RWPE1 (cell line): Measurements from ENCODE around the gene AGXT2.

ENCODE experiments used
- CTCF ChIA-PET: fragments of 350-600 bp; sonication (Branson Sonifier 250); formaldehyde crosslinking; extraction: SDS; loops from one replicate; lab custom pipeline; 2021; lab: Yijun Ruan, JAX
- POLR2A ChIA-PET: fragments of 400-600 bp; formaldehyde crosslinking; extraction: SDS; loops from one replicate; lab custom pipeline; 2020; ENCODE audit warnings: antibody characterized with exemption; ENCODE audit not compliant: low non-redundant PET; lab: Yijun Ruan, JAX
- DNase-seq: peaks from one replicate; pipeline ENCODE4 v3.0.0; 2012; ENCODE audit warnings: low spot score
- H3K27ac ChIP-seq: fragments of 450-650 bp; 2 replicates; pipeline ENCODE4 v1.5.1; 2017
- TF ChIP-seq, protein P1 (sequence below): fragments of 450-650 bp; conservative IDR thresholded peaks from 2 replicates; pipeline ENCODE4 v1.5.1; 2017; ENCODE audit warnings: low read depth, mild to moderate bottlenecking

AGXT2 gene

DNA sequence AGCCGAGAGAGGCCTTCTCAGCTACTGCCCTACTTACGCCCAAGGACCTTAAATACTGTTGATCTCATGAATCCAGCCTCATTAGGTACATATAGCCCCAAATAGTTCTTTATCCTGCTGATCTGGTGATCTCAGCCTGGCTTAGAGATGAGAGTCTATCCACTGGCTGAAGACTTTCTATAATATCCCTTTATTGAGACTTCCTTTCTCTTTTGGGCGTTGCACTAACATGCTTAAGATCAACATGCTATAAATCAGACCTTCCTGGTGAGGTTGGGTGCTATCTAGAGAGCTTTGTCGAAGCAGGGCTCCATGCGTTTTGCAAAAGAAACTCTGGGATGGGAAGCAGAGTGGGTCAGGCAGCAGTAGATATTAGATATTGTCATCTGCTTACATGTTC, 44.0 kb upstream of the AGXT2 start:
- ChIA-PET CTCF (no interaction called here), POLR2A (no interaction called here)
- DNase-seq = no peak
- no peak overlapping the region for H3K27ac ChIP-seq
- TF ChIP-seq, protein P1, sequence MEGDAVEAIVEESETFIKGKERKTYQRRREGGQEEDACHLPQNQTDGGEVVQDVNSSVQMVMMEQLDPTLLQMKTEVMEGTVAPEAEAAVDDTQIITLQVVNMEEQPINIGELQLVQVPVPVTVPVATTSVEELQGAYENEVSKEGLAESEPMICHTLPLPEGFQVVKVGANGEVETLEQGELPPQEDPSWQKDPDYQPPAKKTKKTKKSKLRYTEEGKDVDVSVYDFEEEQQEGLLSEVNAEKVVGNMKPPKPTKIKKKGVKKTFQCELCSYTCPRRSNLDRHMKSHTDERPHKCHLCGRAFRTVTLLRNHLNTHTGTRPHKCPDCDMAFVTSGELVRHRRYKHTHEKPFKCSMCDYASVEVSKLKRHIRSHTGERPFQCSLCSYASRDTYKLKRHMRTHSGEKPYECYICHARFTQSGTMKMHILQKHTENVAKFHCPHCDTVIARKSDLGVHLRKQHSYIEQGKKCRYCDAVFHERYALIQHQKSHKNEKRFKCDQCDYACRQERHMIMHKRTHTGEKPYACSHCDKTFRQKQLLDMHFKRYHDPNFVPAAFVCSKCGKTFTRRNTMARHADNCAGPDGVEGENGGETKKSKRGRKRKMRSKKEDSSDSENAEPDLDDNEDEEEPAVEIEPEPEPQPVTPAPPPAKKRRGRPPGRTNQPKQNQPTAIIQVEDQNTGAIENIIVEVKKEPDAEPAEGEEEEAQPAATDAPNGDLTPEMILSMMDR = no peak

DNA sequence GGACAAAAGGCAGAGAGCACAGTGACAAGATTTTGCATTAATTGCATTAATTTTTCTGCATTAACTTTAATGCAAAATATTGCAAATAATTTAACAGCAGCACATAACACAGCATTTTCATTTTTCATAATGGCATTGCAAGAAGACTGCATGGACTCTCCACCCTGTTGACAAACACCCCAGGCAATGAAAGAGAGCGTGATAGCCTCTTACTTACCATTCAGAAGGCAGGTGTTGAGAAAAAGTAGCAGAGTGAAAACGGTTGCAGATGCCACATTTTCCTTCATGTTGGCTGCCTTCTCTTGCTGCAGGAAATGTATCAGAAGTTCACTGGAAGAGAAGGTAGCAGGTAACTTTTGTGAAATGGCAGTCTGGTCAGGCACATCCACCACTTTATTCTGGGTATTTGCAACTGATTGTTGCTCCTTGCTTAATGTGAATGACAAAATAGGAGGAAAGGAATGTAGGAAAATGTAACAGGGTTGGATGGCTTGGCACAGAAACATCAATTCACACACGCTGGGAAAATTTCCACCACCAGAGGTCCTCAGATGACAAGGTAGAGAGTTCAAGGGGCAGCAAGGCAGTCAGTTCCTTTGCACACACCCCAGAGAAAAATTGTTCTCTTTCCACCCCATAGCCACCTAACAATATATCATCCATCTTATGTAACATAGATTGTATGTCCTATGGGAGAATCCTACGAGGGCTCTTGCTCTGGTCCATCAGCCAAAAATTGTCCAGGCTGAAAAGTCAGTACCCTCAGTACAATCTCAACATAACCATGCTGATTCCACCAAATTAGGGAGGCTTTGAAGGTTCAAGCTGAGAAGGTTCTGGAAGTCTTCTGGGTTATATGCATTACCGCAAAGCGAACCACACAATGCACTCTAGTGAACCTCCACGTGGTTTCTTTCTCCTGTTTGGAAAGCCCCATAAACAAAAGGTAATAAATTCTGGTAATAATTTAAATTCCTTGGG, 41.9 kb upstream of the AGXT2 start:
- ChIA-PET POLR2A (no interaction called here), CTCF (interaction anchor here (0.7 to 1.6 kb wide), 4 partner anchors 40 to 837 kb away, joined by 3 to 5 read pairs (median 4); no protein-coding TSS in a partner anchor)
- H3K27ac ChIP-seq = no peak overlapping the region
- TF ChIP-seq, protein P1 = peak; percentile 85
- DNase-seq = peak; percentile 53

DNA sequence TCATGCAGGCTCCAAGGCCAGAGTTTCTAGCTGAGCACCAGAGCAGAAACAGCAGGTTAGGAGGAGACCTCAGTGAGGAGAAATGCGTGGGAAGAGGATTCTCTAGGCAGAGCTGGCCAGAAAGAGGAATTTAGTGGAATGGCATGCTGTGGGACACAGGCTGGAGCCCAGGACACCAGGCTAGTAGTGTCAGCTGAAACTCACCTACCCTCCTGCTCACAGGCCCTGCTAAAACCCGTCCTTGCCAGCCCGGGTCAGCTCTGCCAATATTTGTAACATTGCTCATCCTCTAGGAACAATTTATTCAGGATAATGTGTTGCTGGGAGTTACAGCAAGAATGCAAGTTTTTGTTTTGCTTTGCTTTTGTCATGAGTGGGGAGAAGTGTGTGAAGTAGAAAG, 40.2 kb upstream of the AGXT2 start:
- ChIA-PET CTCF (interaction anchor here (0.8 to 1.8 kb wide), 2 partner anchors 85 to 126 kb away, joined by 3 to 6 read pairs; no protein-coding TSS in a partner anchor), POLR2A (no interaction called here)
- H3K27ac ChIP-seq = no peak overlapping the region
- TF ChIP-seq, protein P1 = no peak
- DNase-seq = peak; percentile 11

DNA sequence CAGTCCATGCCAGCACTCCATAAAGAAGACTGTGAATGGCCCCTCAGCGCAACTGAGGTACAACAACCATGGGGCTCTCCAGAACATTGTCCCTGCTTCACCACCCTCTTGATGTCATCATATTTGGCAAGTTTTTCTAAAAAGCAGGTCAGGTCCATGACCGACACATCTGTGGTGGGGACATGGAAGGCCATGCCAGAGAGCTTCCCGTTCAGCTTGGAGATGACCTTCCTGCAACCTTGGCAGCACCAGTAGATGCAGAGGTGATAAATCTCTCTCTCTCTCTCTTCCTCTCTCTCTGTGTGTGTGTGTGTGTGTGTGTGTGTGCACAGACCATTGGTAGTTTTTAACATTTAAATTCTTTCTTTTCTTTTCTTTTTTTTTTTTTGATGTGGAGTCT, 35.4 kb upstream of the AGXT2 start:
- no peak overlapping the region for H3K27ac ChIP-seq
- ChIA-PET POLR2A (no interaction called here), CTCF (no interaction called here)
- DNase-seq = no peak
- TF ChIP-seq, protein P1 = no peak

DNA sequence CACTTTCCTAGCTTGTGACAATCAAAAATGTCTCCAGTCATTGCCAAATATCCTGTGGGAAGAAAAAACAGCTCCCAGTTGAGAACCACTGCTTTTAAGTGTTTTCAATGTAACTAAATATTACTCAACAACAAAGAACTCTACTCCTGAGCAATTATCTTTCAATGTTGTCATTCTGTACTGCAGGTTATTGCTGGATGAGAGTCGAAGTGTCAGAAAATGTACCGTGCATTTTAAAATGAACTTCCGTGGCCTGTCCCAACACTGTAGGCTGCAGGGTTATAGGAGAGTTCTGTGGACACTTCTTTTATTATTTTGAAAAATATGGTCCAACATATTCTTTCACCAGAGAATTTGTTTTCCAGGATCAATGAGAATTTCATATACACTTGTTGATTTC, 34.8 kb upstream of the AGXT2 start:
- POLR2A ChIA-PET = no interaction called here

GRCh38 chr5:35081134-35081533, 33.4 kb upstream of the AGXT2 start:
- no peak for DNase-seq
- CTCF ChIA-PET = no interaction called here
- POLR2A ChIA-PET = no interaction called here
- H3K27ac ChIP-seq = no peak overlapping the region
- TF ChIP-seq, protein P1 = no peak

More for the DNA sequence above, 34.8 kb upstream of the AGXT2 start:
- no peak for DNase-seq
- CTCF ChIA-PET = no interaction called here
- no peak overlapping the region for H3K27ac ChIP-seq
- TF ChIP-seq, protein P1 = no peak
